Testis (tissue), 3 donors: ENCODE results near the gene FCN3. TPM values are rescaled to one million over a fixed set of nuclear protein-coding genes. Genes with fewer than 3 reads are reported as not detected.

ENCODE experiments used
- DNase-seq: peaks from one replicate; pipeline ENCODE4 v3.0.0-alpha.2; 2019
- H3K27ac ChIP-seq, 2 donors: fragments of 200-600 bp; sonication (generic); one replicate each; pipeline ENCODE4 v1.5.1; 2019
- H3K27me3 ChIP-seq: fragments of 200-600 bp; sonication (generic); one replicate; pipeline ENCODE4 v1.5.1; 2019
- H3K36me3 ChIP-seq: fragments of 200-600 bp; sonication (generic); one replicate; pipeline ENCODE4 v1.5.1; 2017; ENCODE audit warnings: low read depth; ENCODE audit errors: missing control alignments
- H3K4me1 ChIP-seq: fragments of 200-600 bp; sonication (generic); one replicate; pipeline ENCODE4 v1.5.1; 2019
- H3K4me3 ChIP-seq, 2 donors: fragments of 200-600 bp; sonication (generic); one replicate each; pipeline ENCODE4 v1.5.1; 2017 to 2019
- H3K9me3 ChIP-seq: fragments of 200-600 bp; sonication (generic); one replicate; pipeline ENCODE4 v1.5.1; 2017
- POLR2A ChIP-seq: fragments of 450-650 bp; IDR thresholded peaks from one replicate; pipeline ENCODE4 v1.6.1; 2017; ENCODE audit warnings: antibody characterized with exemption, mild to moderate bottlenecking, moderate library complexity
- WGBS, 2 donors: methylation state at CpG; one replicate each; pipeline ENCODE4 v1.1.5; 2018; 5-methylcytosine and 5-hydroxymethylcytosine counted together
- intact Hi-C: fragments of 100-400 bp; cut with DNase I; formaldehyde crosslinking; loops from one replicate; pipeline ENCODE4 v1.15.1; 2023; ENCODE audit warnings: low total_unique reads
- polyA plus RNA-seq: library from polyadenylated mRNA; stranded (reverse); fragments of 350-450 nt; fragmentation: Illumina TruSeq; extraction: RNeasy Lipid Tissue Mini Kit (QIAGEN cat#74804); gene quantifications from one replicate; pipeline ENCODE4 v1.2.3, GENCODE V29; 2014; ENCODE audit warnings: low read depth, low replicate concordance; ENCODE audit not compliant: insufficient read depth
- total RNA-seq, 2 donors: library from RNA; depleted of rRNA; stranded (reverse); fragments of >200 nt; gene quantifications; one replicate each; pipeline ENCODE4 v1.2.3, GENCODE V29; 2016
- TF ChIP-seq, protein P1 (sequence below), 3 experiments: fragments of 450-650 bp in 2 of 3; fragments of 200-600 bp in 1 of 3; sonication (generic) in 1 of 3; IDR thresholded peaks; one replicate each; pipeline ENCODE4 v1.5.1; 2016 to 2019; ENCODE audit warnings: antibody characterized with exemption in 3 of 3, mild to moderate bottlenecking in 2 of 3, moderate library complexity in 1 of 3

Gene FCN3
- total and polyA plus RNA-seq, 3 donors from 2014 or later: 0.54 to 6.9 (median 3.6) TPM

DNA sequence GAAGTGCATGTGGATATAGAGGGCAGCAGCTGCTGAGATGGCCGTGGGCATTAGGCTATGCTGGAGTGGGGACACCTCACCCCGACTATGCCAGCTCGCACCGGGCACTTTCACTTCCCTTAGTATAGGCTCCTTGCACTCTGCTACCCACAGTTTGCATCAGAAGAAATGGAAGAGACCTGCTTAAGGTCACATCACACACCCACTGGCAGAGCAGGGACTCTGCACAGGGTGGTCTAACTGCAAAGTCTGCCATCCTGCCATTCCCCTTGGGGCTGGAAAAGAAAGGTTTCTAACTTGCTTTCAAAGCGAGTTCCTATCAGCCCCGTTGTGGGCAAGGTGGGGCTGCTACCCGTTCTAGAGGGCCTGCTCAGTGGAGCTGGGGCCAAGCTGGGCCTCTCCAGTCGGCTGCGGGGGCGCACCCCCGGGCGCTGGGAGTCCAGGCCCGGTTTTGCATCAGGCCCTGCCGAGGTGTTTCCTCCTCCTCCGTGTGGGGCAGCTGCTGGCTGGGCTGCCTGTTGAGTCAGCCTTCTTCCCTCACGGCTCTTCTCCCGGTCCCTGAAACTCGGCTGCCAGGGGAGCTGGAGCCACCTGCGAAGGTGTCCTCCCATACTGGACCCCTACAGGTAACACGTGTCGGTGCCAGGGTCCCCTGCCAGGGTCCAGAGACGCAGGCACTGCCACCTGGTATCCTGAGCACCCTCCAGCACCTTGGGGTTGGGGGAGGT lies 32.9 kb downstream of the FCN3 start, which contains the start of gene SYTL1:
TSS of gene SYTL1 (plus strand) at position 498 of the 728 bp plus-strand sequence. CDS start 3,313 bp downstream, outside the sequence.
- TF ChIP-seq POLR2A: no peak
- TF ChIP-seq, protein P1, sequence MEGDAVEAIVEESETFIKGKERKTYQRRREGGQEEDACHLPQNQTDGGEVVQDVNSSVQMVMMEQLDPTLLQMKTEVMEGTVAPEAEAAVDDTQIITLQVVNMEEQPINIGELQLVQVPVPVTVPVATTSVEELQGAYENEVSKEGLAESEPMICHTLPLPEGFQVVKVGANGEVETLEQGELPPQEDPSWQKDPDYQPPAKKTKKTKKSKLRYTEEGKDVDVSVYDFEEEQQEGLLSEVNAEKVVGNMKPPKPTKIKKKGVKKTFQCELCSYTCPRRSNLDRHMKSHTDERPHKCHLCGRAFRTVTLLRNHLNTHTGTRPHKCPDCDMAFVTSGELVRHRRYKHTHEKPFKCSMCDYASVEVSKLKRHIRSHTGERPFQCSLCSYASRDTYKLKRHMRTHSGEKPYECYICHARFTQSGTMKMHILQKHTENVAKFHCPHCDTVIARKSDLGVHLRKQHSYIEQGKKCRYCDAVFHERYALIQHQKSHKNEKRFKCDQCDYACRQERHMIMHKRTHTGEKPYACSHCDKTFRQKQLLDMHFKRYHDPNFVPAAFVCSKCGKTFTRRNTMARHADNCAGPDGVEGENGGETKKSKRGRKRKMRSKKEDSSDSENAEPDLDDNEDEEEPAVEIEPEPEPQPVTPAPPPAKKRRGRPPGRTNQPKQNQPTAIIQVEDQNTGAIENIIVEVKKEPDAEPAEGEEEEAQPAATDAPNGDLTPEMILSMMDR (IDR thresholded peaks at IDR 0.05): no peak
- H3K27ac ChIP-seq: no peak within 1 kb of the TSS
- no peak for DNase-seq
- 50 to 63% methylated on average over 16 to 22 of the region's 22 CpGs for WGBS, 2 donors
- H3K4me1 ChIP-seq: peaks cover 5% of the 10 kb centered on the region
- intact Hi-C loops: no loop called here
- H3K27me3 ChIP-seq: no peaks in the 10 kb centered on the region
- H3K36me3 ChIP-seq: no peaks in the 10 kb centered on the region
- no peak within 1 kb of the TSS for H3K4me3 ChIP-seq
- H3K9me3 ChIP-seq: no peaks in the 10 kb centered on the region

DNA sequence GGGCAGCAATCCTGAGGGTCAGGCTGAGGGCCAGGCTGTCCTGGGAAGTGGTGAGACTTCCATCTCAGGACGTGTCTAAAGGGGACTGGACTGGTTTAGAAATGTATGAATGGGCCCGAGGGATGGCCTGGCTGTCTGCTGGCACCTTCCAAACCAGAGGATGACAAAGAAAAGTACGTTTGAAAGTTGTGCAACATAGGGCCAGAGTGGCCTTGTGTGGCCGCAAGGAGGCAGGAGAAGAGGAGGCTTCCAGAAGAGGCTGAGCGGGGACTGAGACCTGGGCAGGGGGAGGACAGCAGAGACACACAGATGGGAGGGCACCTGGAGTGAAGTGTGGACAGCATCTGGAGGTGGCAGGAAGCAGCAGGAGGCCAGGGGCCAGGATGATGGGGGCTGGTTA lies 35.4 kb downstream of the FCN3 start:
- TF ChIP-seq, protein P1 (IDR thresholded peaks at IDR 0.05): no peak
- TF ChIP-seq POLR2A: no peak
- H3K27ac ChIP-seq: no peak overlapping the region
- H3K4me3 ChIP-seq: no peak overlapping the region
- no peaks in the 10 kb centered on the region for H3K36me3 ChIP-seq
- no peaks in the 10 kb centered on the region for H3K27me3 ChIP-seq
- WGBS, 2 donors: 66 to 80% methylated on average over 5 of the region's 5 CpGs
- H3K4me1 ChIP-seq: peaks cover 5% of the 10 kb centered on the region
- H3K9me3 ChIP-seq: no peaks in the 10 kb centered on the region
- DNase-seq: no peak
- intact Hi-C loops: no loop called here

DNA sequence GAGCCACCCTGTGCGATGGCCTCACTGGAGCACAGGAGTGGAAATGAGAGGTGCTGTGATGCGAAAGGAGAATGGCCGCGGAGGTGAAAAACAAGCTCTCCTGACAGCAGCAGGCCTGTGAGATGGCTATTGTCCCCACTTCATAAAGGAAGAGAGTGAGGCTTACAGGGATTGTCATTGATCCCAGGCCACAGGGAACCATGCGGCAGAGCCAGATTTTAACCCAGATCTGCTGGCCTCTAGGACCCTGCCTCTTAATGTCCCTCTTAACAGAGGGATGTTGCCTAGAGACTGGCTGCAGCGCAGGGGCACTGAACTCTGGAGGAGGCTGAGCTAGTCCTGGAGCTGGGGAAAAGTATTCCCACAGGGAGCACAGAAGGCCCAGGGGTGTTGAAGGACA lies 35.9 kb downstream of the FCN3 start:
- H3K36me3 ChIP-seq: no peaks in the 10 kb centered on the region
- DNase-seq: no peak
- H3K27ac ChIP-seq: no peak overlapping the region
- no peaks in the 10 kb centered on the region for H3K27me3 ChIP-seq
- intact Hi-C loops: no loop called here
- peaks cover 5% of the 10 kb centered on the region for H3K4me1 ChIP-seq
- no peak for TF ChIP-seq POLR2A
- TF ChIP-seq, protein P1 (IDR thresholded peaks at IDR 0.05): no peak
- no peak overlapping the region for H3K4me3 ChIP-seq
- WGBS, 2 donors: 84 to 96% methylated on average over 6 of the region's 6 CpGs
- no peaks in the 10 kb centered on the region for H3K9me3 ChIP-seq

DNA sequence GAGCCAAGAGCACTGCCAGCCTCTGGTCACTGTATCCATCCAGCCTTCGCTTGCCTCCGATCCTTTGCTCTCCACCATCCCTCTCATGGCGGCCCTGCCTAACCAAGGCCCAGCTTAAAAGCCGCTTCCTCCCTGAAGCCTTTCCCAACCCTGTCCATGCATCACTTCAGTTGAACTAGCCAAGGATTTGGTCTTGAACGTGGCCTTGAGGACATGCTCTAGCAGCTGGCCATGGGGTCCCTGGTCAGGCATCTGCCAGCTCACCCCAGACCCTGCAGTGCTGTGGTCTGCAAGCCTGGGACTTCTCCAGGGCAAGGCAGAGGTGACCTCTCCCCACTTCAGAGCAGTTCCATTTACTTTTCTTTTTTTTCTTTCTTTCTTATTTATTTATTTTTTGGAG lies 37.9 kb downstream of the FCN3 start:
- no peaks in the 10 kb centered on the region for H3K36me3 ChIP-seq
- H3K27me3 ChIP-seq: no peaks in the 10 kb centered on the region
- no peaks in the 10 kb centered on the region for H3K9me3 ChIP-seq
- no peak overlapping the region for H3K4me3 ChIP-seq
- no peak overlapping the region for H3K27ac ChIP-seq
- WGBS, 2 donors: 89 to 94% methylated on average over 5 of the region's 5 CpGs
- intact Hi-C loops: no loop called here
- TF ChIP-seq, protein P1 (IDR thresholded peaks at IDR 0.05): no peak
- TF ChIP-seq POLR2A: no peak
- H3K4me1 ChIP-seq: peaks cover 2% of the 10 kb centered on the region
- DNase-seq: no peak
